CD4-positive, alpha-beta memory T cell (primary cell): ENCODE data around the gene CBFA2T3. TPM values are rescaled to one million over a fixed set of nuclear protein-coding genes. Genes with fewer than 3 reads are reported as not detected.

Source experiments
- CTCF ChIA-PET: fragments of 350-600 bp; sonication (Branson Sonifier 250); formaldehyde crosslinking; loops from one replicate; lab custom pipeline; 2021; ENCODE audit warnings: inconsistent platforms; ENCODE audit not compliant: partially characterized antibody; lab: Charles Lee
- POLR2A ChIA-PET: fragments of 350-600 bp; sonication (Branson Sonifier 250); formaldehyde crosslinking; loops from one replicate; lab custom pipeline; 2021; ENCODE audit not compliant: partially characterized antibody; lab: Charles Lee
- DNase-seq, 5 donors: peaks; one replicate each; pipeline versions ENCODE4 v3.0.0 to v3.0.0-alpha.2; 2020 to 2022; ENCODE audit warnings: mixed read lengths in 1 of 5
- H3K27ac ChIP-seq: one replicate; pipeline ENCODE4 v1.7.0; 2013; ENCODE audit warnings: low read depth, low read length
- H3K27me3 ChIP-seq: 2 replicates; pipeline ENCODE4 v1.7.0; 2013; ENCODE audit warnings: mild to moderate bottlenecking, low read length, moderate library complexity; ENCODE audit not compliant: insufficient read depth
- H3K36me3 ChIP-seq: 2 replicates; pipeline ENCODE4 v1.7.0; 2013; ENCODE audit warnings: mild to moderate bottlenecking, low read length, moderate library complexity; ENCODE audit not compliant: insufficient read depth
- H3K4me1 ChIP-seq: 2 replicates; pipeline ENCODE4 v1.7.0; 2013; ENCODE audit warnings: mild to moderate bottlenecking, low read length, moderate library complexity; ENCODE audit not compliant: insufficient read depth
- H3K4me3 ChIP-seq, 2 donors: one replicate each; pipeline ENCODE4 v1.7.0; 2013; ENCODE audit warnings: low read length in 2 of 2, mild to moderate bottlenecking in 1 of 2
- H3K9me3 ChIP-seq, 2 donors: one replicate each; pipeline ENCODE4 v1.7.0; 2013; ENCODE audit warnings: low read length in 2 of 2, control low read depth in 1 of 2; ENCODE audit not compliant: control insufficient read depth in 1 of 2
- H3K27ac Mint-ChIP-seq, 7 donors: one replicate each; pipeline ENCODE4 v1.8.0; 2020 to 2021; ENCODE audit warnings: mixed read lengths in 7 of 7, mild to moderate bottlenecking in 6 of 7, inconsistent platforms in 3 of 7, moderate library complexity in 3 of 7
- H3K27me3 Mint-ChIP-seq, 2 donors: one replicate each; pipeline ENCODE4 v1.8.0; 2020 to 2021; ENCODE audit warnings: mixed read lengths in 2 of 2
- H3K36me3 Mint-ChIP-seq, 2 donors: one replicate each; pipeline ENCODE4 v1.8.0; 2020 to 2021; ENCODE audit warnings: mixed read lengths in 2 of 2, inconsistent platforms in 1 of 2, mild to moderate bottlenecking in 1 of 2
- H3K4me1 Mint-ChIP-seq, 4 donors: one replicate each; pipeline ENCODE4 v1.8.0; 2020 to 2021; ENCODE audit warnings: mixed read lengths in 4 of 4, mild to moderate bottlenecking in 1 of 4
- H3K4me3 Mint-ChIP-seq, 8 donors: one replicate each; pipeline ENCODE4 v1.8.0; 2020 to 2021; ENCODE audit warnings: mixed read lengths in 8 of 8, mild to moderate bottlenecking in 7 of 8, moderate library complexity in 6 of 8, inconsistent platforms in 3 of 8
- H3K9me3 Mint-ChIP-seq, 8 donors: one replicate each; pipeline ENCODE4 v1.8.0; 2020 to 2021; ENCODE audit warnings: mixed read lengths in 8 of 8, mild to moderate bottlenecking in 5 of 8, inconsistent platforms in 3 of 8, moderate library complexity in 1 of 8
- intact Hi-C: fragments of 100-400 bp; cut with micrococcal nuclease; formaldehyde crosslinking; loops from one replicate; pipeline ENCODE4 v1.15.1; 2023
- polyA plus RNA-seq, 2 donors: library from polyadenylated mRNA; unstranded; fragments of 300-500 nt; fragmentation: Illumina TruSeq; gene quantifications; one replicate each; pipeline ENCODE4 v1.2.3, GENCODE V29; 2021
- total RNA-seq, 2 experiments: library from RNA; stranded (reverse); gene quantifications; one replicate each; pipeline ENCODE4 v1.2.3, GENCODE V29; 2021

The CBFA2T3 gene
- total and polyA plus RNA-seq, 4 experiments from 2014 or later = 0.11 to 0.14 TPM; not detected in 2

- Histone ChIP-seq H3K27me3 (no peaks in the 10 kb centered on the region), H3K4me1 (no peaks in the 10 kb centered on the region), H3K4me3 (no peak overlapping the region), H3K36me3 (peaks cover 5% of the 10 kb centered on the region), H3K27ac (no peak overlapping the region), H3K9me3 (no peaks in the 10 kb centered on the region)
- Mint-ChIP-seq H3K9me3 (no peaks in the 10 kb centered on the region), H3K27me3 (no peaks in the 10 kb centered on the region), H3K27ac (peak overlapping the region in 1 of 7 donors; percentile 25), H3K4me3 (no peak overlapping the region), H3K36me3 (peaks cover 4 to 14% of the 10 kb centered on the region in 2 donors), H3K4me1 (peaks cover 0 to 2% (median 0%) of the 10 kb centered on the region in 4 donors)
- CTCF ChIA-PET = no interaction called here
- POLR2A ChIA-PET = interaction anchor here (1.1 kb wide), 1 partner anchor 14 kb away, joined by 3 read pairs; the partner anchor contains the start of genes GALNS and TRAPPC2L
- no peak for DNase-seq
- intact Hi-C loops = no loop called here
These were observed 133.8 kb downstream of the CBFA2T3 start for GRCh38 chr16:88843256-88843655.

GRCh38 chr16:88842806-88843205, 134.2 kb downstream of the CBFA2T3 start:
- CTCF ChIA-PET = no interaction called here

GRCh38 chr16:88842308-88842756, 134.7 kb downstream of the CBFA2T3 start:
- Histone ChIP-seq H3K9me3 (no peaks in the 10 kb centered on the region), H3K36me3 (peaks cover 5% of the 10 kb centered on the region), H3K27ac (no peak overlapping the region), H3K4me1 (no peaks in the 10 kb centered on the region), H3K27me3 (no peaks in the 10 kb centered on the region), H3K4me3 (no peak overlapping the region)
- no peak for DNase-seq
- no peaks in the 10 kb centered on the region for H3K27me3 Mint-ChIP-seq
- ChIA-PET CTCF (no interaction called here), POLR2A (interaction anchor here (1.1 kb wide), 1 partner anchor 15 kb away, joined by 3 read pairs; the partner anchor contains the start of genes GALNS and TRAPPC2L)
- H3K27ac Mint-ChIP-seq = no peak overlapping the region
- intact Hi-C loops = no loop called here
- no peaks in the 10 kb centered on the region for H3K9me3 Mint-ChIP-seq
- no peak overlapping the region for H3K4me3 Mint-ChIP-seq
- peaks cover 4 to 11% of the 10 kb centered on the region in 2 donors for H3K36me3 Mint-ChIP-seq
- peaks cover 0 to 2% (median 0%) of the 10 kb centered on the region in 4 donors for H3K4me1 Mint-ChIP-seq

More at GRCh38 chr16:88842806-88843205, 134.2 kb downstream of the CBFA2T3 start:
- Mint-ChIP-seq H3K4me1 (peaks cover 0 to 2% (median 0%) of the 10 kb centered on the region in 4 donors), H3K27me3 (no peaks in the 10 kb centered on the region), H3K4me3 (no peak overlapping the region), H3K27ac (no peak overlapping the region), H3K36me3 (peaks cover 4 to 12% of the 10 kb centered on the region in 2 donors), H3K9me3 (no peaks in the 10 kb centered on the region)
- Histone ChIP-seq H3K36me3 (peaks cover 5% of the 10 kb centered on the region), H3K4me1 (no peaks in the 10 kb centered on the region), H3K4me3 (no peak overlapping the region), H3K27me3 (no peaks in the 10 kb centered on the region), H3K27ac (no peak overlapping the region), H3K9me3 (no peaks in the 10 kb centered on the region)
- no peak for DNase-seq
- intact Hi-C loops = no loop called here
- POLR2A ChIA-PET = interaction anchor here (1.1 kb wide), 1 partner anchor 14 kb away, joined by 3 read pairs; the partner anchor contains the start of genes GALNS and TRAPPC2L

- peaks cover 5% of the 10 kb centered on the region for H3K36me3 ChIP-seq
- ChIA-PET CTCF (no interaction called here), POLR2A (no interaction called here)
- no peak overlapping the region for H3K27ac ChIP-seq
- intact Hi-C loops = no loop called here
- no peaks in the 10 kb centered on the region for H3K9me3 ChIP-seq
- no peak overlapping the region for H3K4me3 ChIP-seq
- no peak overlapping the region for H3K4me3 Mint-ChIP-seq
- H3K27me3 ChIP-seq = no peaks in the 10 kb centered on the region
- peaks cover 0 to 2% (median 0%) of the 10 kb centered on the region in 4 donors for H3K4me1 Mint-ChIP-seq
- no peak for DNase-seq
- H3K27ac Mint-ChIP-seq = no peak overlapping the region
- H3K4me1 ChIP-seq = no peaks in the 10 kb centered on the region
- H3K36me3 Mint-ChIP-seq = peaks cover 4 to 11% of the 10 kb centered on the region in 2 donors
- H3K27me3 Mint-ChIP-seq = no peaks in the 10 kb centered on the region
- no peaks in the 10 kb centered on the region for H3K9me3 Mint-ChIP-seq
These were observed 135.3 kb downstream of the CBFA2T3 start for GRCh38 chr16:88841521-88842307.

- no peak overlapping the region for H3K4me3 Mint-ChIP-seq
- H3K4me1 Mint-ChIP-seq = peaks cover 0 to 2% (median 0%) of the 10 kb centered on the region in 4 donors
- Histone ChIP-seq H3K4me3 (no peak overlapping the region), H3K27me3 (no peaks in the 10 kb centered on the region), H3K27ac (no peak overlapping the region), H3K9me3 (no peaks in the 10 kb centered on the region), H3K4me1 (no peaks in the 10 kb centered on the region), H3K36me3 (peaks cover 5% of the 10 kb centered on the region)
- peaks cover 4 to 9% of the 10 kb centered on the region in 2 donors for H3K36me3 Mint-ChIP-seq
- no peak overlapping the region for H3K27ac Mint-ChIP-seq
- H3K27me3 Mint-ChIP-seq = no peaks in the 10 kb centered on the region
- no peak for DNase-seq
- POLR2A ChIA-PET = no interaction called here
- CTCF ChIA-PET = interaction anchor here (1.0 kb wide), 1 partner anchor 9 kb away, joined by 4 read pairs; no protein-coding TSS in a partner anchor
- intact Hi-C loops = no loop called here
- no peaks in the 10 kb centered on the region for H3K9me3 Mint-ChIP-seq
These were observed 136.3 kb downstream of the CBFA2T3 start for GRCh38 chr16:88840600-88841215.

- H3K9me3 ChIP-seq = no peaks in the 10 kb centered on the region
- no peaks in the 10 kb centered on the region for H3K27me3 ChIP-seq
- no peaks in the 10 kb centered on the region for H3K4me1 ChIP-seq
- POLR2A ChIA-PET = interaction anchor here (0.7 kb wide), 1 partner anchor 17 kb away, joined by 3 read pairs; the partner anchor contains the start of genes GALNS and TRAPPC2L
- H3K4me3 Mint-ChIP-seq = no peak overlapping the region
- no peaks in the 10 kb centered on the region for H3K27me3 Mint-ChIP-seq
- intact Hi-C loops = no loop called here
- H3K27ac ChIP-seq = no peak overlapping the region
- peaks cover 0 to 2% (median 0%) of the 10 kb centered on the region in 4 donors for H3K4me1 Mint-ChIP-seq
- no peak for DNase-seq
- H3K36me3 Mint-ChIP-seq = peaks cover 4 to 12% of the 10 kb centered on the region in 2 donors
- peaks cover 5% of the 10 kb centered on the region for H3K36me3 ChIP-seq
- H3K9me3 Mint-ChIP-seq = no peaks in the 10 kb centered on the region
- CTCF ChIA-PET = interaction anchor here (1.0 kb wide), 1 partner anchor 10 kb away, joined by 4 read pairs; no protein-coding TSS in a partner anchor
- no peak overlapping the region for H3K4me3 ChIP-seq
- no peak overlapping the region for H3K27ac Mint-ChIP-seq
These were observed 137.0 kb downstream of the CBFA2T3 start for GRCh38 chr16:88839745-88840599.
